Measurements from ENCODE around the gene NEK2.

The NEK2 gene

DNA sequence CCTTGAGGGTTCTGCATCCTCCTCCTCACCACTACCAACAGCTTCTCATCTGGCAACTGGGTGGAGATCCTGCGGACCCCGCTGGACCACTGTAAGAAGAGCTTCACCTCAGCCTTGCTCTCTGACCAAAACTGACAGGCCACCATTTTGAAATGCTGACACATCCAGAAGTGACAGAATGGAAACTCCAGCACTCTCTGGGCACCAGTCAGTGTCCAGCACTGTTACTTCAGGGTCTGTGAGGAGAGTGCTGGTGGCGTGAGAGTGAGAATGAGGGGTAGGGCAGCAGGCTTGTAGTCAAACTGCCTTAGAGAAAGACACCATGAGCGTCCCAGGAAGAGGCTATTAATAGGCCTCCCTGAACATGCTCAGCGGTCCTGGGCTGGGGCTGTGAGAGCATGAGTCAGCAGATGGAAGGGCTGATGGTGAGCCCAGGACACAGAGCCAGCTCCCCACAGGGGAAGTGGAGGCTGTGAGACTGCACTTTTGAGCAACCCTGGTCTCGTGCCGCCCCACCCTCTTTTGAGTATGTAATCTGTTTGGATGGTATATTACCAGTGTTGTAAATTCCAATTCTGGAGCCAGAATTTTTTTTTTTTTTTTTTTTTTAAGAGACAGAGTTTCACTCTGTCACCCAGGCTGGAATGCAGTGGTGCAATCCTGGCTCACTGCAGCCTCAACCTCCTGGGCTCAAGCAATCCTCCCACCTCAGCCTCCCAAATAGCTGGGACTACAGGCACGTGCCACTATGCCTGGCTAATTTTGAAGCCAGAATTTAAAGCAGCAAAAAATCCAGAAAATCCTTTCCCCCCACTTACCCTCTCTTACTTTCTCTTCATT, 62.1 kb downstream of the NEK2 start:
- DNase-seq (ENCODE audit: insufficient read length, low spot score) (no peak), FAIRE-seq (no peak)

DNA sequence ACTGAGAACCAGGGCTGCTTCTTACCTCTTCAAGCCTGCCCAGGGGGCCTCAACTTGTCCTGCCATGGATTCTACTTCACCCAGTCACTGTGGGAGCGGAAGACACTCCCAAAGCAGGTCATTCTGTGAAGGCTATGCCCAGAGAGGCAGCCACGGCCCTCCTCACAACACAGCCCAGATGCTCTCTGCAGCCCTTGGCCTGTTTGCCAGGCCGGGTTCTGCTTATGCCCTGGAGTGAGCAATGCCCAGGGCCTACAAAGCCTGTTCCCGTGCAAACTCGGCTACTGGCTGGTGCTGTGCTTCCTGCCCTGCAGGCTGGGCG, 62.7 kb downstream of the NEK2 start:
- DNase-seq (ENCODE audit: insufficient read length, low spot score) = no peak
- no peak for FAIRE-seq
